Measurements from ENCODE around the gene MYO9B. TPM values are rescaled to one million over a fixed set of nuclear protein-coding genes. Genes with fewer than 3 reads are reported as not detected.
A peak's percentile ranks its signal among the peaks of the same experiment; 100 is the strongest.

Gene MYO9B
- total RNA-seq, 2 experiments from 2014 or later: 276 to 280 TPM

GRCh38 chr19:17197666-17198065 lies 122.1 kb downstream of the MYO9B start:
- CTCF ChIA-PET: no interaction called here
- DNase-seq (no peak), ATAC-seq (no peak)
- peak overlapping the region; percentile 52 for H3K27ac Mint-ChIP-seq
- POLR2A ChIA-PET: no interaction called here
- H3K4me1 Mint-ChIP-seq (ENCODE audit: low read depth): peaks cover 1% of the 10 kb centered on the region
- H3K9me3 Mint-ChIP-seq (ENCODE audit: insufficient read depth): no peaks in the 10 kb centered on the region
- no peaks in the 10 kb centered on the region for H3K27me3 Mint-ChIP-seq (ENCODE audit: low read depth)
- peaks cover 82% of the 10 kb centered on the region for H3K36me3 Mint-ChIP-seq (ENCODE audit: low read depth)
- H3K4me3 Mint-ChIP-seq: no peak overlapping the region

GRCh38 chr19:17200408-17201079 lies 125.0 kb downstream of the MYO9B start:
- H3K36me3 Mint-ChIP-seq (ENCODE audit: low read depth): peaks cover 86% of the 10 kb centered on the region
- ATAC-seq: no peak
- no peak for DNase-seq
- H3K4me3 Mint-ChIP-seq: no peak overlapping the region
- H3K27me3 Mint-ChIP-seq (ENCODE audit: low read depth): no peaks in the 10 kb centered on the region
- H3K4me1 Mint-ChIP-seq (ENCODE audit: low read depth): peaks cover 1% of the 10 kb centered on the region
- no peaks in the 10 kb centered on the region for H3K9me3 Mint-ChIP-seq (ENCODE audit: insufficient read depth)
- ChIA-PET CTCF (no interaction called here), POLR2A (interaction anchor here (0.6 kb wide), 1 partner anchor 128 kb away, joined by 3 read pairs; no protein-coding TSS in a partner anchor)
- no peak overlapping the region for H3K27ac Mint-ChIP-seq

DNA sequence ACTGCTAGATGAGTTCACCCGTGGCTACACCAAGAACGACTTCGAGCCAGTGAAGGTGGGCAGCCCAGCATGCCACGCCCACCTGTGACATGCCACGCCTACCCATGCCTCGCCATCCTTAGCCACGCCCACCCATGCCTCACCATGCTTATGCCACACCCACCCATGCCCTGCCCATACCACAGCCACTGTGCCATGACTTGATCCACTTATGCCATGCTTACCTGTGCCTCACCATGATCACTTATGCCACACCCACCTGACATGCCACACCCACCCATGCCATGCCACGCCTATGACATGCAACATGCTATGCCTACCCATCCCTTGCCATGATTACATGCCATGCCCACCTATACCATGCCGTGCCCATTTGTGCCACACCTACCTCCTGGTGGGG lies 126.7 kb downstream of the MYO9B start:
- H3K36me3 Mint-ChIP-seq (ENCODE audit: low read depth): peaks cover 87% of the 10 kb centered on the region
- CTCF ChIA-PET: no interaction called here
- peak overlapping the region; percentile 46 for H3K27ac Mint-ChIP-seq
- H3K4me1 Mint-ChIP-seq (ENCODE audit: low read depth): no peaks in the 10 kb centered on the region
- H3K27me3 Mint-ChIP-seq (ENCODE audit: low read depth): no peaks in the 10 kb centered on the region
- peak; percentile 32 for DNase-seq
- peak; percentile 25 for ATAC-seq
- POLR2A ChIA-PET: no interaction called here
- no peak overlapping the region for H3K4me3 Mint-ChIP-seq
- no peaks in the 10 kb centered on the region for H3K9me3 Mint-ChIP-seq (ENCODE audit: insufficient read depth)

GRCh38 chr19:17202713-17203112 lies 127.1 kb downstream of the MYO9B start:
- POLR2A ChIA-PET: no interaction called here
- no peaks in the 10 kb centered on the region for H3K27me3 Mint-ChIP-seq (ENCODE audit: low read depth)
- H3K9me3 Mint-ChIP-seq (ENCODE audit: insufficient read depth): no peaks in the 10 kb centered on the region

DNA sequence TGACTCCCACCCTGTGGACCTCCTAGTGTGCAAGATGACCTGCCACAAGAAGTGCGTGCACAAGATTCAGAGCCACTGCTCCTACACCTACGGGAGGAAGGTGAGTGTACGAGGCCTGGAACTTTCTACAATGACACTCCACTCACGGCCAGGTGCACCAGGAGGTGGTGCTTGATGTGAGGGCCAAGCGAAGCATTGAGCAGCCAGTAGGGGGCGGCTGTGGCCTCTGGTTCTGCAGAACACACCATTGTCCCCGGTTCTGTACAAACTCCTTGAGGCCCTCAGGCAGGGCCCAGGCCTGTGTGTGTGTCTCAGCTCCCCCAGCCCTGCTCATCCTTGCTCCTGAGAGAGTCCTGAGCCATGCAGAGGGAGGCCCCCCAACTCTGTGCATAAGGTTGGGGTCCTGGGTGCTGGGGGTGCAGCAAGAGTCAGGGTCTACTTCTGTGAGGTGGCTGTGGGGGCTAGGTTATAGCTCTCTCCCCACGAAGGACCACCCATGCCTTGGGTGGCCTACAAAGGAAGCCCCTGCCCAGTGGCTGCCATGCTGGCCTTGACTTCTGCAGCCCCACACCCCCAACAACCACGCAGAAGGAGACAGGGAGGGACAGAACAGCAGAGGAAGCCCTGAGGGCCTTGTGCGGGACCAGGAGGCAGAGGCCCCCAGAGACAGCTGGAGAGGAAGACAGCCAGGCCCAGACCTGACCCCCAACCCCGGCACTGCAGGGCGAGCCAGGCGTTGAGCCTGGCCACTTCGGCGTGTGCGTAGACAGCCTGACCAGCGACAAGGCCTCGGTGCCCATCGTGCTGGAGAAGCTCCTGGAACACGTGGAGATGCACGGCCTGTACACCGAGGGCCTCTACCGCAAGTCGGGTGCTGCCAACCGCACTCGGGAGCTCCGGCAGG lies 129.9 kb downstream of the MYO9B start:
- peak; percentile 59 for ATAC-seq
- ChIA-PET POLR2A (interaction anchor here (2.4 kb wide), 1 partner anchor 10 kb away, joined by 7 read pairs; the partner anchor contains the start of gene USE1), CTCF (interaction anchor here (0.9 to 2.2 kb wide), 2 partner anchors 21 kb away, joined by 3 to 6 read pairs; no protein-coding TSS in a partner anchor)
- DNase-seq: peak; percentile 61
- Mint-ChIP-seq H3K4me1 (ENCODE audit: low read depth) (peaks cover 19% of the 10 kb centered on the region), H3K4me3 (no peak overlapping the region), H3K27ac (no peak overlapping the region), H3K9me3 (ENCODE audit: insufficient read depth) (no peaks in the 10 kb centered on the region), H3K27me3 (ENCODE audit: low read depth) (no peaks in the 10 kb centered on the region), H3K36me3 (ENCODE audit: low read depth) (peaks cover 78% of the 10 kb centered on the region)

More at GRCh38 chr19:17202713-17203112, 127.1 kb downstream of the MYO9B start:
- no peak overlapping the region for H3K4me3 Mint-ChIP-seq
- H3K27ac Mint-ChIP-seq: no peak overlapping the region
- ATAC-seq (no peak), DNase-seq (no peak)
- no peaks in the 10 kb centered on the region for H3K4me1 Mint-ChIP-seq (ENCODE audit: low read depth)
- H3K36me3 Mint-ChIP-seq (ENCODE audit: low read depth): peaks cover 82% of the 10 kb centered on the region
- CTCF ChIA-PET: no interaction called here

DNA sequence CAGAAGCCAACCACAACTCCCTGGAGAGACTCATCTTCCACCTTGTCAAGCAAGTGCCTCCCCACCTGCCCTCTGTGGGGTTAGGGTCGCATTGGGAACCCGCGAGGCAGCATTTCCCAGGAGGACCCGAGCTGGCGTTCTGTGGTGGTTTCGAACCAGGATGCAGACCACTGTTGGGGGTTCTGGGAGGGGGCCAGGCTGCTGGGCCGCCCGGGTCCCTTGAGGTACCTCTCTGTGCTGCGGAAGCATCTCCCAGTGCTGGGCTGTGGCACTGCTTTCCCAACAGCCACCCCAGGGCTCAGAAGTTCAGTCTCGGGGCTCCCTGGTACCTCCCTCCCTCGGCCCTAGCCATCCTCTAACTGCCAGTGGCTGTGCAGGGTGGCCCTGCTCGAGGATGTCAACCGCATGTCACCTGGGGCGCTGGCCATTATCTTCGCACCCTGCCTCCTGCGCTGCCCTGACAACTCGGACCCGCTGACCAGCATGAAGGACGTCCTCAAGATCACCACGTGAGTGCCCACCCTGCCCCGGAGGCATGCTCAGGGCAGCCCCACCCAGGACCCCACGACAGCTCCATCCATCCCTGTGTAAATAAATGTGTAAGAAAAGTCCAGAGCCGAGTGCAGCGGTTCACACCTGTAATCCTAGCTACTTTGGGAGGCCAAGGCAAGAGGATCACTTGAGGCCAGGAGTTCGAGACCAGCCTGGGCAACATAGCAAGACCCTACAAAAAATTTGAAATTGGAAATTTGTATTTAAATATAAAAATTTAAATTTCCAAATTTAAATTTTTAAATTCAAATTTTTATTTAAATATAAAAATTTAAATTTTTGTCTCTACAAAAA lies 131.4 kb downstream of the MYO9B start:
- Mint-ChIP-seq H3K27ac (peak overlapping the region; percentile 15), H3K36me3 (ENCODE audit: low read depth) (peaks cover 67% of the 10 kb centered on the region), H3K9me3 (ENCODE audit: insufficient read depth) (no peaks in the 10 kb centered on the region)

DNA sequence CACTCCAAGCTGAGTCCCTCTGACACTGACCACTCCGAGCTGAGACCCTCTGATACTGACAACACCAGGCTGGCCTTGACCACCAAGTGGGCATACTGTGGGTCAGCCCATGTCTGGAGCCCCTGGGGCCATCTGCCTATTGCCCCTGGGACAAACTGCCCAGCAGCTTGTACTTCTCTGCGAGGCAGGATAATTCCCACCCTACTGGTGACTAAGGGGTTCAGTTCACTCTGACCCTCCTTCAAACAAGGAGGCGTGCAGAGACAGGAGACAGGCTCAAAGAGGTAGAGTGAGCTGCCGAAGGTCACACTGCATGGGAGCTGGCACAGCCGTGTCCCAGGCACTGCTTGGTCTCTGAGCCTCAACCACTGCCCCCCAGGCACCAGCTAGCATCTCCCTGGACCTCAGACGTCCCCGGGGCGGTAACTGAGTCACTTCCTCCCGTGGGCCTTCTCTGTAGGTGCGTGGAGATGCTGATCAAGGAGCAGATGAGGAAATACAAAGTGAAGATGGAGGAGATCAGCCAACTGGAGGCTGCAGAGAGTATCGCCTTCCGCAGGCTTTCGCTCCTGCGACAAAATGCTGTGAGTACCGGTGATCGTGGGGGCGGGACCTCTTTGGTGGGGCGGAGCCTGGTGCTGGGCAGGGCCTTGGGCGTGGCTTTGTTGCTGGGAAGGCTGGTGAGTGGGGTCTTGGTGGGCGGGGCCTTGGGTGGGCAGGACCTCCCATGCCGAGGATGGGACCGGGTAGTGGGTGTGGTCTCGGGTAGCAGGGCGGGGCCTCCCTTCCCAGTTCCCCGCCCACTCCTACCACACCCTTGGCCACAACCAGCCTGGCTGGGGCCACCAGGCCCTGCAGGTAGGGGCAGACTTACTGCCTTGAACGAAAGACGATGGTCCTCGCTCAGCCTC lies 133.8 kb downstream of the MYO9B start:
- peak; percentile 59 for DNase-seq
- no peak overlapping the region for H3K4me3 Mint-ChIP-seq
- H3K9me3 Mint-ChIP-seq (ENCODE audit: insufficient read depth): no peaks in the 10 kb centered on the region
- CTCF ChIA-PET: interaction anchor here (0.6 to 1.6 kb wide), 2 partner anchors 27 to 57 kb away, joined by 3 read pairs; partner anchors contain the start of gene BABAM1
- peak; percentile 59 for ATAC-seq
- peak overlapping the region; percentile 26 for H3K27ac Mint-ChIP-seq
- no peaks in the 10 kb centered on the region for H3K27me3 Mint-ChIP-seq (ENCODE audit: low read depth)
- H3K4me1 Mint-ChIP-seq (ENCODE audit: low read depth): peaks cover 21% of the 10 kb centered on the region
- POLR2A ChIA-PET: no interaction called here
- H3K36me3 Mint-ChIP-seq (ENCODE audit: low read depth): peaks cover 56% of the 10 kb centered on the region

More for the DNA sequence above, 131.4 kb downstream of the MYO9B start:
- ATAC-seq (no peak), DNase-seq (no peak)
- CTCF ChIA-PET: no interaction called here
- Mint-ChIP-seq H3K27me3 (ENCODE audit: low read depth) (no peaks in the 10 kb centered on the region), H3K4me3 (no peak overlapping the region), H3K4me1 (ENCODE audit: low read depth) (peaks cover 19% of the 10 kb centered on the region)
- POLR2A ChIA-PET: interaction anchor here (2.4 kb wide), 1 partner anchor 9 kb away, joined by 7 read pairs; the partner anchor contains the start of gene USE1

- no peak overlapping the region for H3K4me3 Mint-ChIP-seq
- H3K27ac Mint-ChIP-seq: no peak overlapping the region
- ChIA-PET CTCF (no interaction called here), POLR2A (no interaction called here)
- no peaks in the 10 kb centered on the region for H3K27me3 Mint-ChIP-seq (ENCODE audit: low read depth)
- no peaks in the 10 kb centered on the region for H3K9me3 Mint-ChIP-seq (ENCODE audit: insufficient read depth)
- peaks cover 54% of the 10 kb centered on the region for H3K36me3 Mint-ChIP-seq (ENCODE audit: low read depth)
- ATAC-seq (no peak), DNase-seq (no peak)
- H3K4me1 Mint-ChIP-seq (ENCODE audit: low read depth): peaks cover 29% of the 10 kb centered on the region
Observed at GRCh38 chr19:17210296-17210695, 134.7 kb downstream of the MYO9B start.

- DNase-seq (no peak), ATAC-seq (no peak)
- ChIA-PET POLR2A (no interaction called here), CTCF (no interaction called here)
- Mint-ChIP-seq H3K27me3 (ENCODE audit: low read depth) (no peaks in the 10 kb centered on the region), H3K9me3 (ENCODE audit: insufficient read depth) (no peaks in the 10 kb centered on the region), H3K4me3 (no peak overlapping the region), H3K36me3 (ENCODE audit: low read depth) (peaks cover 47% of the 10 kb centered on the region), H3K27ac (no peak overlapping the region), H3K4me1 (ENCODE audit: low read depth) (peaks cover 38% of the 10 kb centered on the region)
Observed at GRCh38 chr19:17211547-17212446, 136.2 kb downstream of the MYO9B start.

DNA sequence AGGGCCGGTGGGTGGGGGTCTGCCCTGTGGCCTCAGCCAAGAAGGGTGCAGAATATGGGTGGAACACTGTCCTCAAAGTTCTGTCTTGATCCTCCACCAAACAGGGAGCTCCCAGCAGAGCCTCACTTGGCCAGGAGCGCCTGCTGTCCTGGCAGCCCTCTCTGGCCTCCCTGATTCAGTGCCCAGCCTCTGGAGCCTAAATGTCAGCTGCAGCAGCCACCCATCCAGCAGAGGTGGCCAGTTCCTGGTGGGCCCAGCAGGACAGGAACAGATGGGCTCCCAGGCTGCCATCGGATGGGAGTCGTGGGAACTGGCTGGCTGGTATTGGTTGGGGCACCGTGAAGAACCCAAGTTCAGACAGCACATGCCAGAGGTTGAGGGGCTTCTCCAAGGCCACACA lies 137.8 kb downstream of the MYO9B start:
- Mint-ChIP-seq H3K27ac (peak overlapping the region; percentile 39), H3K27me3 (ENCODE audit: low read depth) (no peaks in the 10 kb centered on the region), H3K36me3 (ENCODE audit: low read depth) (peaks cover 55% of the 10 kb centered on the region), H3K4me1 (ENCODE audit: low read depth) (peaks cover 38% of the 10 kb centered on the region), H3K4me3 (no peak overlapping the region), H3K9me3 (ENCODE audit: insufficient read depth) (no peaks in the 10 kb centered on the region)
- no peak for ATAC-seq
- no peak for DNase-seq
- POLR2A ChIA-PET: interaction anchor here (3.2 kb wide), 1 partner anchor 13 kb away, joined by 35 read pairs; the partner anchor contains the start of gene OCEL1
- CTCF ChIA-PET: no interaction called here

All from activated CD8-positive, alpha-beta T cell treated with anti-CD3 and anti-CD28 coated beads, Interleukin-2, amount 10 ng/mL, durations not matched to agents 7 days and 5 days (primary cell).